Uterus (tissue), 4 donors: ENCODE results near the gene VEPH1. TPM values are rescaled to one million over a fixed set of nuclear protein-coding genes. Genes with fewer than 3 reads are reported as not detected.

Source experiments
- DNase-seq, 2 donors: peaks; one replicate each; pipeline ENCODE4 v3.0.0-alpha.2; 2019 to 2020
- H3K27ac ChIP-seq, 2 donors: fragments of 200-600 bp; sonication (generic); 1 replicate in 1 of 2; 2 replicates in 1 of 2; pipeline ENCODE4 v1.5.1; 2016 to 2018
- H3K27me3 ChIP-seq, 2 donors: fragments of 200-600 bp; sonication (generic); one replicate each; pipeline ENCODE4 v1.5.1; 2018 to 2019; ENCODE audit warnings: control low read depth in 1 of 2
- H3K36me3 ChIP-seq, 2 donors: fragments of 200-600 bp; sonication (generic); one replicate each; pipeline ENCODE4 v1.5.1; 2019; ENCODE audit warnings: control low read depth in 1 of 2
- H3K4me1 ChIP-seq, 2 donors: fragments of 200-600 bp; sonication (generic); one replicate each; pipeline ENCODE4 v1.5.1; 2018 to 2019; ENCODE audit warnings: control low read depth in 1 of 2
- H3K4me3 ChIP-seq, 2 donors: fragments of 200-600 bp; sonication (generic); 1 replicate in 1 of 2; 2 replicates in 1 of 2; pipeline ENCODE4 v1.5.1; 2018 to 2019; ENCODE audit warnings: mild to moderate bottlenecking in 1 of 2
- H3K9me3 ChIP-seq, 2 donors: fragments of 200-600 bp; sonication (generic); one replicate each; pipeline ENCODE4 v1.5.1; 2019; ENCODE audit warnings: control low read depth in 1 of 2
- CTCF ChIP-seq, 4 experiments: fragments of 200-600 bp in 2 of 4; fragments of 450-650 bp in 2 of 4; sonication (generic) in 2 of 4; IDR thresholded peaks; one replicate each; pipeline ENCODE4 v1.5.1; 2016 to 2019; ENCODE audit warnings: antibody characterized with exemption in 4 of 4, mild to moderate bottlenecking in 2 of 4, moderate library complexity in 1 of 4
- POLR2A ChIP-seq, 2 donors: fragments of 450-650 bp; IDR thresholded peaks; one replicate each; pipeline ENCODE4 v1.6.1; 2016; ENCODE audit warnings: antibody characterized with exemption in 2 of 2, mild to moderate bottlenecking in 1 of 2, moderate library complexity in 1 of 2
- intact Hi-C: fragments of 100-400 bp; cut with DNase I; formaldehyde crosslinking; loops from one replicate; pipeline ENCODE4 v1.15.1; 2023; ENCODE audit warnings: low total_unique reads
- total RNA-seq, 4 donors: library from RNA; depleted of rRNA in 3 of 4; stranded (reverse); fragments of >200 nt in 3 of 4; gene quantifications; one replicate each; pipeline versions ENCODE4 v1.1.0 to v1.2.4, GENCODE V29; 2014 to 2023
- donor health status: DM: yes; HTN: yes; CAD: no.

The VEPH1 gene
- total RNA-seq, 4 donors from 2014 or later, result 12.2 TPM; not detected in 3

GRCh38 chr3:157420606-157421130 is 82.5 kb downstream of the VEPH1 start:
- H3K4me1 ChIP-seq, result no peaks in the 10 kb centered on the region
- intact Hi-C loops, result no loop called here
- no peak overlapping the region for H3K27ac ChIP-seq
- no peaks in the 10 kb centered on the region for H3K9me3 ChIP-seq
- DNase-seq, result no peak
- no peak overlapping the region for H3K4me3 ChIP-seq
- H3K27me3 ChIP-seq, result no peaks in the 10 kb centered on the region
- no peaks in the 10 kb centered on the region for H3K36me3 ChIP-seq
- TF ChIP-seq POLR2A (IDR thresholded peaks at IDR 0.05) (no peak), CTCF (IDR thresholded peaks at IDR 0.05) (no peak)

GRCh38 chr3:157418104-157418503 is 85.1 kb downstream of the VEPH1 start:
- intact Hi-C loops, result no loop called here
- Histone ChIP-seq H3K9me3 (no peaks in the 10 kb centered on the region), H3K4me3 (no peak overlapping the region), H3K27ac (no peak overlapping the region), H3K4me1 (no peaks in the 10 kb centered on the region), H3K36me3 (no peaks in the 10 kb centered on the region), H3K27me3 (no peaks in the 10 kb centered on the region)
- TF ChIP-seq POLR2A (IDR thresholded peaks at IDR 0.05), result no peak
- TF ChIP-seq CTCF (IDR thresholded peaks at IDR 0.05), result no peak
- DNase-seq, result no peak

GRCh38 chr3:157417247-157417646 is 86.0 kb downstream of the VEPH1 start:
- H3K27me3 ChIP-seq, result no peaks in the 10 kb centered on the region
- H3K4me1 ChIP-seq, result no peaks in the 10 kb centered on the region
- TF ChIP-seq CTCF (IDR thresholded peaks at IDR 0.05), result no peak
- TF ChIP-seq POLR2A (IDR thresholded peaks at IDR 0.05), result no peak
- no peak overlapping the region for H3K27ac ChIP-seq
- DNase-seq, result no peak
- no peaks in the 10 kb centered on the region for H3K36me3 ChIP-seq
- intact Hi-C loops, result no loop called here
- no peaks in the 10 kb centered on the region for H3K9me3 ChIP-seq
- no peak overlapping the region for H3K4me3 ChIP-seq

GRCh38 chr3:157416347-157417087 is 86.7 kb downstream of the VEPH1 start:
- no peaks in the 10 kb centered on the region for H3K36me3 ChIP-seq
- H3K27ac ChIP-seq, result no peak overlapping the region
- no peaks in the 10 kb centered on the region for H3K9me3 ChIP-seq
- no peaks in the 10 kb centered on the region for H3K27me3 ChIP-seq
- intact Hi-C loops, result no loop called here
- no peak for DNase-seq
- no peak overlapping the region for H3K4me3 ChIP-seq
- TF ChIP-seq POLR2A (IDR thresholded peaks at IDR 0.05) (no peak), CTCF (IDR thresholded peaks at IDR 0.05) (no peak)
- H3K4me1 ChIP-seq, result no peaks in the 10 kb centered on the region

- H3K36me3 ChIP-seq, result no peaks in the 10 kb centered on the region
- intact Hi-C loops, result no loop called here
- TF ChIP-seq CTCF (IDR thresholded peaks at IDR 0.05) (no peak), POLR2A (IDR thresholded peaks at IDR 0.05) (no peak)
- H3K9me3 ChIP-seq, result no peaks in the 10 kb centered on the region
- no peak overlapping the region for H3K4me3 ChIP-seq
- H3K27ac ChIP-seq, result no peak overlapping the region
- H3K27me3 ChIP-seq, result no peaks in the 10 kb centered on the region
- H3K4me1 ChIP-seq, result no peaks in the 10 kb centered on the region
- DNase-seq, result no peak
These were observed 88.4 kb downstream of the VEPH1 start for GRCh38 chr3:157414861-157415260.
